GOT3 (cell line): Measurements from ENCODE around the gene KLHL12.
A peak's percentile ranks its signal among the peaks of the same experiment; 100 is the strongest.

Source experiments
- DNase-seq: peaks from one replicate; lab custom pipeline; 2025; ENCODE audit warnings: mixed read lengths; lab: John Stamatoyannopoulos, UW

KLHL12 gene

GRCh38 chr1:202926581-202927491 lies at the start of gene KLHL12:
TSS of gene KLHL12 (minus strand) at chr1:202927234. CDS start at chr1:202925162, 2,072 bp downstream.
- peak; percentile 83 for DNase-seq

DNA sequence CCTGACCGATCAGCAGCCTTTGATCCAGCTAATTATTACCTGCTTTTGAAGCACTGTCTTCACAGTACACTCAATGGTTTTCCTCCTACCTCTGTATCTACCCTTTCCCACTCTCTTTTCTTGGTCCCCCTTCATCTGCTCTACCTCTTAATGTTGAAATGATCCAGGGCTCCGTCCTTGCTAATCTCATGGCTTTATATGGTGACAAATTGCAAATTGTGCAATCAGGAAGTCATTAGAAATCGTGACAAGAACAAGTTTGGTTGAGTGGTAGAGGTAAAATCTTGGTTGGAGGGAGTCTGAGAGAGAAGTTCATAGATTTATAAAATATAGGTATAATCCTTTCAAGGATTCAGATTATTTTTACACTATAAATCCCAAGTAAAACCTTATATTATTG lies 49.6 kb upstream of the KLHL12 start:
- DNase-seq = no peak

DNA sequence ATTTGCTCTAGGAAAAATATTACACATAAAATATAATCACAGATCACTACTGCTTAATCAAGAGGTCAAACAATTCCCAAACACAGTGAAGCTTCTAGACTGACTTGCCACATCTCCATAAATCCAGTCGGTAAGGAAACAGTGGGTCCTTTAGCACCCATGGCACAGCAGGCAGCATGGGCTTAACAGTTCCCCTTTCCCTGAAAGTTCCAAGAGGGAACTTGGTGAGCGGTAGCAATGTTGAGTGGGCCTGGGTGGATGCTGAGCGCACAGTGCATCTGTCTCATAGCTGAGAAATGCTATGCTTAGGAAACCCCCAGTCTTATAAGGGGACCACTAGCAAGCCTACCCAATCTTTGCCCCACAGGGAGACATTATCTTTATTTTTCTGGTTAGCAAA lies 47.8 kb upstream of the KLHL12 start:
- DNase-seq = no peak

DNA sequence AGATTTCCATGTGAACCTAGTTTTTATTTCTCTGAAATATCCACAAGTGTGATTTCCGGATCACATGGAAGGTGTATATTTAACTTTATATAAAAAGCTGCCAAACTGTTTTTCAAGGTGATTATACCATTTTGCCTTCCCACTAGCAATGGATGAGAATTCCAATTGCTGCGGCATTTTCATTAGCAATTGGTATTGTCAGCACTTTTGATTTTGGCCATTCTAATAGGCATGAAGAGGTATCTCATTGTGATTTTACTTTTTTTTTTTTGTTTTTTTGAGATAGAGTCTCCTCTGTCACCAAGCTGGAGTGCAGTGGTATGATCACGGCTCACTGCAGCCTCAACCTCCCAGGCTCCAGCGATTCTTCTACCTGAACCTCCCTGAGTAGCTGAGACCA lies 45.0 kb upstream of the KLHL12 start:
- DNase-seq = no peak

- no peak for DNase-seq
Measured at GRCh38 chr1:202968895-202969295, 41.9 kb upstream of the KLHL12 start.

DNA sequence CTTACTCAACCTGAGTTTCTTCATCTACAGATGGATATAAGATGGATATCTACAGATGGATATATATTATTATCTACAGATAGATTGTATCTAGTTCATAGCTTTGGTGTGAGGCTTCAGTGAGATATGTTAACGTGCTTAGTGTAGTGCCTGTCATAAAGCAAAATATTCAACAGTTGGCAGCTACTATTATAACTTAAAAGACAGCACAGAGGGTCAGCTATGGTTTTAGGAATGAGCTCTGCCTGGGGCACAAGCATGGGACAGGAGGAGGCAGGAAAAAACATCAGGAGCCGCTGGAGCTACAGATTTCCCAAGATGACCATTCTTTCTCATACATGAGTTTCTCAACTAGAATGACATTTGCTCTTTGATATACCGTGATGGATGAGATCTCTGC lies 41.3 kb upstream of the KLHL12 start:
- DNase-seq = no peak

GRCh38 chr1:202967684-202968281 lies 40.7 kb upstream of the KLHL12 start:
- no peak for DNase-seq

GRCh38 chr1:202966006-202966898 lies 39.2 kb upstream of the KLHL12 start:
- DNase-seq = no peak

DNA sequence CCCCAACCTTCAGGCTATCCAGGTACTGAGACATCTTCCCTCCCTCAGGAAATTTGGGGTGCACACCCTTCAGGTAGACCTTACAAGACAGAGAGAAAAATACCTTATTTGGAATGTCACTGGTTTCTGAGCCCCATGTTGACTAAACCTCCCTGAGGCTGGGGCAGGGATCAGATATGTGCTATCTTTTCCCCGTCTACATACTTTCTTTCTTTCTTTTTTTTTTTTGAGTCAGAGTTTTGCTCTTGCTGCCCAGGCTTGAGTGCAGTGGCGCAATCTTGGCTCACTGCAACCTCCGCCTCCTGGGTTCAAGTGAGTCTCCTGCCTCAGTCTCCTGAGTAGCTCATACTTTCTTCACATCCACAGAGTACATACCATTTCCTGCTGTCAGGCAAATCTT lies 38.4 kb upstream of the KLHL12 start:
- DNase-seq = no peak

GRCh38 chr1:202964791-202965410 lies 37.9 kb upstream of the KLHL12 start:
- no peak for DNase-seq

GRCh38 chr1:202961220-202961880 lies 34.3 kb upstream of the KLHL12 start:
- no peak for DNase-seq

DNA sequence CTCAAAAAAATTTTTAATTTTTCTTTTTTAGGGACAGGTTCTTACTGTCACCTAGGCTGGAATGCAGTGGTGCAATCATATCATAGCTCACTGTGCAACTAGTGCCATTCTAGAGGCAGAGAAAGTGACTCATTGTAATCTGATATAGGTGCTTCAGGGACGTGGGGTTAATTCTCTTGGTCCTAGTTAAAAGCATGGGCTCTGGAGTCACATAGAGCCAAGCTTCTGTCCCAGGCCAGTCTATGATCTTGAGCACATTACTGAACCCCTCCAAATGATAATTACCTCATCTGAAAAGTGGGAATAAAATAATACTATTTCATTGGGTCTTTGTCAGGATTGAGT lies 32.2 kb upstream of the KLHL12 start:
- no peak for DNase-seq

GRCh38 chr1:202958544-202959275 lies 31.7 kb upstream of the KLHL12 start:
- DNase-seq = no peak

DNA sequence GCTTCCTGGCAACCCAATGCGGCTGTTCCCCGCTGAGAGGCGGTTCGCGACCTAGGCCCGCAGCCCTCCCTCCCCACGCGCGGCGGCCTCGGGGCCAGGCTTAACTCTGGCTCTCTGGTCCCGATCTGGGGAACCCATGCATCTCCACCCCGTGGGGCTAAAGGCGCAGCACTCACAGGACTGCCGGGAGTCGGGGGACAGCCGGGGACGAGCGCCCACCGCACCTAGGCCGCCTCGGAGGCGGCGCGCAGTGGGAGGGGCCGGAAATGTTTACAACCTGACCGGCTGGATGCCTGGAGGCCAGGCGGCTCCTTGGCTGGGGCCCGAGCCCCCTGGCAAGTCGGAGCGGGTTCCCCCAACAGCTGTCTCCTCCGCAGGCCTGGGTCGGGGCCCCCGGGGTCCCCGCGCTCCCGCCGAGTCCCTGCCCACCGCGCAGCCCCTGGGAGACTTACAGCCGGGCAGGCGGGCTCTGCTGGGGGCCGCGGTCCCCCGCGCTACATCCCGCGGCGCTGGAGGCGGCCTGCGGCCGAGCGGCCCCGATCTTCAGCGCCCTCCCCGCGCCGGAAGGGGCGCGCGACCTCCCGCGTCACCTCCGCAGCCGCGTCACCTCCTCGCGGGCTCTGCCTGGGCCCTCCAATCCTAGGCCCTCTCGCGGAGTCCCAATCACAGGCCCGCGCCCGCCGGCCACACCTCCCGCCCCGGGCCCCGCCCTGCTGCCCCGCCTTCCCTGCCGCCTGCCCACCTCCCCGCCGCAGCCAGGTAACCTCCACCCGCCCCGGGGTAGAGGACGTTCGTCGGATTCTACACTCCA lies 30.9 kb upstream of the KLHL12 start, which contains the start of gene ADIPOR1:
Gene ADIPOR1 (minus strand): TSS at position 580 of the 811 bp plus-strand sequence. CDS start 7,242 bp downstream, outside the sequence.
- peak; percentile 49 for DNase-seq

- DNase-seq = no peak
Measured at GRCh38 chr1:202956969-202957368, 29.9 kb upstream of the KLHL12 start.

DNA sequence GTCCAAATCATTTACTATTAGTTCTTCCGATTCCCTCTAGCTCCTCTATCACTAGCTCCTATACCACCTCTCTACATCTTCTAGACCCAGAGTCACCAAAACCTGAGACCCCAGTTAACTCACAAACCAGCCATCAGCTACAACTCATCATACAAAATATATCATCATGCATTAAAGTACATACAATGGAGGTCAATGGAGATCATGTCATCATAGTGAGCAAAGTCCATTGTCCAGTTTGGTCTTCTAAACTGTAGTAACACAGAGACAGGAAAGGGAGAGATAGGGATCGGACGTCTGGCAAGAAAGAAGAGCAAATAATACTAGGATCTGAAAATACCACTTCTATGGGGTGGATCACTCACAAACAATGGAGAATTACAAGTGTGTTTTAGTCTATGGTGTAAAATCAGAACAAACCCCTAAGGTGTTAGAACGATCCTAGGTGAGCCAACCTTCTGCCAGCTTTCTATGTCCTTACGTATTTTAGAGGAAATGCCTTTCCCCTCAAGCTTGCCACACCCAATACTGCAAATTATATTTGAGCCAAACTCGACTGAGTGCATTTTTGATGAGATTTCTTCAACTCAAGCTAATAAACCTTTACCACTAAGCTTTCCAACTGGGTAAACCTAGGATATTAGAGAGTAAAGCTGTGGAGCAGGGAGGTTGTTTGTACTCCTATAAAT lies 27.2 kb upstream of the KLHL12 start:
- DNase-seq = no peak

DNA sequence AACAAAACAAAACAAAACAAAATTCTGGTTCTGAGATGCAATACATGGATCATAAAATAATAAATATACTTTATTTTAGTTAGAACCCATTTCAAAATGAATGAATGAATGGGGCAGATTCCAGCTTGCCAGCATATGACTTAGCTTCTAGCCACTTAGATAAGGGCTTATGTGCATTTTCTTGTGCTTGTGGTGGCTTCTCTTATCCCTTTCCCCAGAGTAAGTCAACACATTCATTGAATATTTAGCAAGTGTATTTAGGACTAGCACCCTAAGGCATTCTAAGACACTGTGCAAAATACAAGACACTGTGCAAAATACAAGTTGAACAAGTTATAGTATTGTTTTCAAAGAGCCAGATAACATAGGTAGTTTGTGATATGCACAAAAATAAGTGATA lies 26.4 kb upstream of the KLHL12 start:
- no peak for DNase-seq

DNA sequence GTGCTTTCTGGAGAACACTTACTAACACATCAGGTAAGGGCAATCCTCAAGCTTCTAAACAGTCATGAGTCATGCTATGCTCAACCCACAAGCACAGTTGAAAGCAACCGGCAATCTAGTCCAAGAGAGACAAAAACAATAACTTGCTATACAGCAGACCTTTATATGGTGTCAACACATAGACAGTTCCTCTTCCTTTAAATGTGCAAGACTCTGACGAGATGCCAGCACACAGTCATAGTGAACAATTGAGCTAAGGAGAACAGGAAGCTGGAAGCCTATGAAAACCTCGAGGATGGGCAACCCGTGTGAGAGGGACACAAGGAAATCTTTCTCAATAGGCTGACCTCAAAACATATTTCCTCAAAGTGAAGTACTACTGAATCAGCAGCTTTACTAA lies 25.8 kb upstream of the KLHL12 start:
- DNase-seq = no peak

DNA sequence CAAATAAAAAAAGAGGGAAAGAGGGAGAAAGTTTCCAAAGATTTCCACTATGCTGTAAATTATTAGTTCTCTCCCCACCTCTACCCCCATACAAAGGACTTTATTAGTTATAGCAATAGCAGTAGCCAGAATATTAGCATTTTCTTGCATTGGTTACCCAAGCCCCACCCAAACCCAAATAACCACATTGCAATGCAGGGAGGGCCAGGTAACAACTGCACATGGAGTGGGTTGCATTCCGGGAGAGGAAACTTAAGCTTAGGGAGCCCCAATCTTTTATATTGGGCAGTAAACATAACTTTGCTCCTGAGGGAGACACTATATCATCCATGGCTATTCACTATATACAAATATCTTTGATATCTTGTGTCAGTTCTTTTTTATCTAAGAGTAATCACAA lies 25.1 kb upstream of the KLHL12 start:
- no peak for DNase-seq
